HT-29 (cell line): Measurements from ENCODE around the gene AGL. TPM values are rescaled to one million over a fixed set of nuclear protein-coding genes. Genes with fewer than 3 reads are reported as not detected.
"Not testable (repeated sequence)": the region's sequence is repeated elsewhere in the genome, so short reads cannot be mapped to it uniquely, and the experiment has no call there.

ENCODE experiments used
- DNase-seq: peaks from one replicate; pipeline ENCODE4 v3.0.0-alpha.2; 2015; ENCODE audit warnings: low spot score
- total RNA-seq: library from RNA; depleted of rRNA; stranded (reverse); fragments of >200 nt; shearing (Covaris generic); gene quantifications from 2 replicates; pipeline ENCODE4 v1.2.3, GENCODE V29; 2014

Gene AGL
- total RNA-seq, 1 experiment from 2014 or later = 8.6 TPM

- no peak for DNase-seq
Observed at GRCh38 chr1:99850459-99851291, 514 bp downstream of the AGL start.

- no peak for DNase-seq
Observed at GRCh38 chr1:99851850-99852454, 1.8 kb downstream of the AGL start.

GRCh38 chr1:99852648-99853047 lies 2.5 kb downstream of the AGL start:
- no peak for DNase-seq

GRCh38 chr1:99855914-99856450 lies 5.8 kb downstream of the AGL start:
- DNase-seq = no peak

- DNase-seq = not testable (repeated sequence)
Observed at GRCh38 chr1:99857041-99857440, 6.9 kb downstream of the AGL start.

GRCh38 chr1:99858286-99858685 lies 8.1 kb downstream of the AGL start:
- DNase-seq = no peak

- DNase-seq = no peak
Observed at GRCh38 chr1:99858881-99859280, 8.7 kb downstream of the AGL start.

GRCh38 chr1:99860703-99861102 lies 10.5 kb downstream of the AGL start:
- DNase-seq = no peak

GRCh38 chr1:99867682-99868081 lies 17.5 kb downstream of the AGL start:
- no peak for DNase-seq

- no peak for DNase-seq
Observed at GRCh38 chr1:99869304-99869703, 19.1 kb downstream of the AGL start.

- DNase-seq = no peak
Observed at GRCh38 chr1:99869723-99870122, 19.6 kb downstream of the AGL start.

GRCh38 chr1:99872063-99872462 lies 21.9 kb downstream of the AGL start:
- DNase-seq = no peak

- no peak for DNase-seq
Observed at GRCh38 chr1:99877568-99877967, 27.4 kb downstream of the AGL start.

GRCh38 chr1:99886179-99886578 lies 36.0 kb downstream of the AGL start:
- no peak for DNase-seq

- DNase-seq = no peak
Observed at GRCh38 chr1:99886841-99887240, 36.7 kb downstream of the AGL start.

GRCh38 chr1:99887890-99888289 lies 37.7 kb downstream of the AGL start:
- DNase-seq = no peak

- DNase-seq = no peak
Observed at GRCh38 chr1:99891997-99892396, 41.8 kb downstream of the AGL start.

- not testable (repeated sequence) for DNase-seq
Observed at GRCh38 chr1:99903278-99903677, 53.1 kb downstream of the AGL start.

- DNase-seq = no peak
Observed at GRCh38 chr1:99906535-99906934, 56.4 kb downstream of the AGL start.

- no peak for DNase-seq
Observed at GRCh38 chr1:99917214-99917613, 67.1 kb downstream of the AGL start.

- no peak for DNase-seq
Observed at GRCh38 chr1:99919220-99919619, 69.1 kb downstream of the AGL start.

- no peak for DNase-seq
Observed at GRCh38 chr1:99934801-99935200, 84.6 kb downstream of the AGL start.

GRCh38 chr1:99935534-99935933 lies 85.4 kb downstream of the AGL start:
- no peak for DNase-seq
